ENCODE measurements around the gene TRUB2.

DNA sequence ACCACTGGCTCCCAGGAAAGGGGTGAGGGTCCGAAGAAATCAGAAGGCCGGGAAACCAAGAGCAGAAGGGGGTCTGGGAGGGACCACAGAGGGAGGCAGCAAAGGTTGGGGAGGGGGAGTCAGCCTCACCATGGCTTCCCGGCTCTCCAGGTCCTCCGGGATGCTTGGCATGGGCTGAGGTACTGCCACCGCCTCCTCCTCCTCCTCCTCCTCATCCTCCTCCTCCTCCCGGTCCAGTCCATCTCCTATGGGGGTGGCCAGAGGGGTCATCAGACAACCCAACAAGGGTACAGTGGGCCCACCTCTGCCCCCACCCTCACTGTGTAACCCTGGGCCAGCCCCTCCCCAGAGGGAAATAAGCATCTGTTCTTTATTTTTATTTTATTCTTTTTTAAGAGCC, 63.9 kb downstream of the TRUB2 start:
- TF ChIP-seq, protein P1, sequence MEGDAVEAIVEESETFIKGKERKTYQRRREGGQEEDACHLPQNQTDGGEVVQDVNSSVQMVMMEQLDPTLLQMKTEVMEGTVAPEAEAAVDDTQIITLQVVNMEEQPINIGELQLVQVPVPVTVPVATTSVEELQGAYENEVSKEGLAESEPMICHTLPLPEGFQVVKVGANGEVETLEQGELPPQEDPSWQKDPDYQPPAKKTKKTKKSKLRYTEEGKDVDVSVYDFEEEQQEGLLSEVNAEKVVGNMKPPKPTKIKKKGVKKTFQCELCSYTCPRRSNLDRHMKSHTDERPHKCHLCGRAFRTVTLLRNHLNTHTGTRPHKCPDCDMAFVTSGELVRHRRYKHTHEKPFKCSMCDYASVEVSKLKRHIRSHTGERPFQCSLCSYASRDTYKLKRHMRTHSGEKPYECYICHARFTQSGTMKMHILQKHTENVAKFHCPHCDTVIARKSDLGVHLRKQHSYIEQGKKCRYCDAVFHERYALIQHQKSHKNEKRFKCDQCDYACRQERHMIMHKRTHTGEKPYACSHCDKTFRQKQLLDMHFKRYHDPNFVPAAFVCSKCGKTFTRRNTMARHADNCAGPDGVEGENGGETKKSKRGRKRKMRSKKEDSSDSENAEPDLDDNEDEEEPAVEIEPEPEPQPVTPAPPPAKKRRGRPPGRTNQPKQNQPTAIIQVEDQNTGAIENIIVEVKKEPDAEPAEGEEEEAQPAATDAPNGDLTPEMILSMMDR (IDR thresholded peaks at IDR 0.05), result no peak
- TF ChIP-seq EZH2phosphoT487 (IDR thresholded peaks at IDR 0.05), result no peak
